Measurements from ENCODE around the gene EME2. TPM values are rescaled to one million over a fixed set of nuclear protein-coding genes. Genes with fewer than 3 reads are reported as not detected.

Gene EME2
- total and polyA plus RNA-seq, 2 donors from 2014 or later, result 5.1 to 23.8 TPM

GRCh38 chr16:1740781-1741490 lies 31.7 kb upstream of the EME2 start:
- FAIRE-seq (no peak), DNase-seq (no peak)
- H3K4me3 ChIP-seq (ENCODE audit: low read length in 3 of 3), result no peak overlapping the region
- no peak overlapping the region for H3K27ac ChIP-seq (ENCODE audit: low read depth in 2 of 2, low read length in 2 of 2)
- H3K27me3 ChIP-seq (ENCODE audit: control insufficient read depth, insufficient read depth, low read length), result no peaks in the 10 kb centered on the region
- H3K36me3 ChIP-seq (ENCODE audit: control insufficient read depth in 2 of 3, insufficient read depth in 3 of 3, low read length in 3 of 3), result peaks cover 0 to 12% (median 11%) of the 10 kb centered on the region in 3 donors
- intact Hi-C loops (cut with DNase I), result no loop called here
- TF ChIP-seq, protein P1, sequence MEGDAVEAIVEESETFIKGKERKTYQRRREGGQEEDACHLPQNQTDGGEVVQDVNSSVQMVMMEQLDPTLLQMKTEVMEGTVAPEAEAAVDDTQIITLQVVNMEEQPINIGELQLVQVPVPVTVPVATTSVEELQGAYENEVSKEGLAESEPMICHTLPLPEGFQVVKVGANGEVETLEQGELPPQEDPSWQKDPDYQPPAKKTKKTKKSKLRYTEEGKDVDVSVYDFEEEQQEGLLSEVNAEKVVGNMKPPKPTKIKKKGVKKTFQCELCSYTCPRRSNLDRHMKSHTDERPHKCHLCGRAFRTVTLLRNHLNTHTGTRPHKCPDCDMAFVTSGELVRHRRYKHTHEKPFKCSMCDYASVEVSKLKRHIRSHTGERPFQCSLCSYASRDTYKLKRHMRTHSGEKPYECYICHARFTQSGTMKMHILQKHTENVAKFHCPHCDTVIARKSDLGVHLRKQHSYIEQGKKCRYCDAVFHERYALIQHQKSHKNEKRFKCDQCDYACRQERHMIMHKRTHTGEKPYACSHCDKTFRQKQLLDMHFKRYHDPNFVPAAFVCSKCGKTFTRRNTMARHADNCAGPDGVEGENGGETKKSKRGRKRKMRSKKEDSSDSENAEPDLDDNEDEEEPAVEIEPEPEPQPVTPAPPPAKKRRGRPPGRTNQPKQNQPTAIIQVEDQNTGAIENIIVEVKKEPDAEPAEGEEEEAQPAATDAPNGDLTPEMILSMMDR (IDR thresholded peaks at IDR 0.05; ENCODE audit: borderline replicate concordance, extremely low read depth, insufficient read depth), result no peak
- no peaks in the 10 kb centered on the region for H3K4me1 ChIP-seq (ENCODE audit: control insufficient read depth in 2 of 3, insufficient read depth in 2 of 3, low read depth in 1 of 3, low read length in 3 of 3)
- no peak overlapping the region for H3K9ac ChIP-seq (ENCODE audit: low read length in 3 of 3)
- H3K9me3 ChIP-seq (ENCODE audit: control insufficient read depth in 2 of 3, insufficient read depth in 1 of 3, low read length in 3 of 3), result peaks cover 0 to 8% (median 0%) of the 10 kb centered on the region in 3 donors

GRCh38 chr16:1741553-1742165 lies 31.0 kb upstream of the EME2 start:
- Histone ChIP-seq H3K36me3 (ENCODE audit: control insufficient read depth in 2 of 3, insufficient read depth in 3 of 3, low read length in 3 of 3) (peaks cover 0 to 12% (median 11%) of the 10 kb centered on the region in 3 donors), H3K9ac (ENCODE audit: low read length in 3 of 3) (no peak overlapping the region), H3K9me3 (ENCODE audit: control insufficient read depth in 2 of 3, insufficient read depth in 1 of 3, low read length in 3 of 3) (peaks cover 0 to 8% (median 0%) of the 10 kb centered on the region in 3 donors), H3K4me1 (ENCODE audit: control insufficient read depth in 2 of 3, insufficient read depth in 2 of 3, low read depth in 1 of 3, low read length in 3 of 3) (no peaks in the 10 kb centered on the region), H3K27ac (ENCODE audit: low read depth in 2 of 2, low read length in 2 of 2) (no peak overlapping the region), H3K27me3 (ENCODE audit: control insufficient read depth, insufficient read depth, low read length) (no peaks in the 10 kb centered on the region), H3K4me3 (ENCODE audit: low read length in 3 of 3) (no peak overlapping the region)
- intact Hi-C loops (cut with DNase I), result no loop called here
- no peak for FAIRE-seq
- no peak for DNase-seq
- TF ChIP-seq, protein P1 (IDR thresholded peaks at IDR 0.05; ENCODE audit: borderline replicate concordance, extremely low read depth, insufficient read depth), result no peak

- DNase-seq (no peak), FAIRE-seq (no peak)
- no peak overlapping the region for H3K4me3 ChIP-seq (ENCODE audit: low read length in 3 of 3)
- no peaks in the 10 kb centered on the region for H3K9me3 ChIP-seq (ENCODE audit: control insufficient read depth in 2 of 3, insufficient read depth in 1 of 3, low read length in 3 of 3)
- intact Hi-C loops (cut with DNase I), result no loop called here
- H3K36me3 ChIP-seq (ENCODE audit: control insufficient read depth in 2 of 3, insufficient read depth in 3 of 3, low read length in 3 of 3), result peaks cover 0 to 24% (median 19%) of the 10 kb centered on the region in 3 donors
- no peak overlapping the region for H3K27ac ChIP-seq (ENCODE audit: low read depth in 2 of 2, low read length in 2 of 2)
- no peaks in the 10 kb centered on the region for H3K27me3 ChIP-seq (ENCODE audit: control insufficient read depth, insufficient read depth, low read length)
- H3K9ac ChIP-seq (ENCODE audit: low read length in 3 of 3), result no peak overlapping the region
- H3K4me1 ChIP-seq (ENCODE audit: control insufficient read depth in 2 of 3, insufficient read depth in 2 of 3, low read depth in 1 of 3, low read length in 3 of 3), result no peaks in the 10 kb centered on the region
- TF ChIP-seq, protein P1 (IDR thresholded peaks at IDR 0.05; ENCODE audit: borderline replicate concordance, extremely low read depth, insufficient read depth), result no peak
These were observed 29.0 kb upstream of the EME2 start for GRCh38 chr16:1743376-1744337.

Measured in kidney (tissue), 14 donors.